ENCODE measurements around the gene ILF3.

The ILF3 gene

GRCh38 chr19:10678813-10679212 lies 24.7 kb downstream of the ILF3 start:
- no peak for DNase-seq

GRCh38 chr19:10679743-10680142 lies 25.6 kb downstream of the ILF3 start:
- DNase-seq = no peak

GRCh38 chr19:10680545-10681135 lies 26.5 kb downstream of the ILF3 start:
- no peak for DNase-seq

- DNase-seq = no peak
Measured at GRCh38 chr19:10681658-10682057, 27.5 kb downstream of the ILF3 start.

- no peak for DNase-seq
Measured at GRCh38 chr19:10682397-10683063, 28.4 kb downstream of the ILF3 start.

GRCh38 chr19:10683064-10683426 lies 28.9 kb downstream of the ILF3 start:
- no peak for DNase-seq

GRCh38 chr19:10683582-10683981 lies 29.4 kb downstream of the ILF3 start:
- DNase-seq = no peak

GRCh38 chr19:10685210-10685609 lies 31.1 kb downstream of the ILF3 start:
- no peak for DNase-seq

GRCh38 chr19:10686193-10686592 lies 32.0 kb downstream of the ILF3 start:
- DNase-seq = no peak

GRCh38 chr19:10686661-10687517 lies 32.7 kb downstream of the ILF3 start:
- no peak for DNase-seq

- no peak for DNase-seq
Measured at GRCh38 chr19:10687518-10688288, 33.6 kb downstream of the ILF3 start.

- no peak for DNase-seq
Measured at GRCh38 chr19:10688545-10689280, 34.6 kb downstream of the ILF3 start.

GRCh38 chr19:10690341-10690781 lies 36.2 kb downstream of the ILF3 start:
- DNase-seq = no peak

GRCh38 chr19:10691178-10691881 lies 37.2 kb downstream of the ILF3 start:
- DNase-seq = no peak

GRCh38 chr19:10691883-10692282 lies 37.7 kb downstream of the ILF3 start:
- no peak for DNase-seq

GRCh38 chr19:10692673-10693264 lies 38.6 kb downstream of the ILF3 start:
- no peak for DNase-seq

- DNase-seq = no peak
Measured at GRCh38 chr19:10694706-10695307, 40.7 kb downstream of the ILF3 start.

GRCh38 chr19:10695401-10696398 lies 41.6 kb downstream of the ILF3 start:
- DNase-seq = peak; percentile 81 to 83

- peak; percentile 50 to 63 for DNase-seq
Measured at GRCh38 chr19:10699650-10700335, 45.6 kb downstream of the ILF3 start.

Data from stimulated activated CD4-positive, alpha-beta T cell treated with anti-CD3 and anti-CD28 coated beads, Interleukin-4, amount 100 ng/mL, for 4 hours (primary cell).